Measurements from ENCODE around the gene FGF1.

DNA sequence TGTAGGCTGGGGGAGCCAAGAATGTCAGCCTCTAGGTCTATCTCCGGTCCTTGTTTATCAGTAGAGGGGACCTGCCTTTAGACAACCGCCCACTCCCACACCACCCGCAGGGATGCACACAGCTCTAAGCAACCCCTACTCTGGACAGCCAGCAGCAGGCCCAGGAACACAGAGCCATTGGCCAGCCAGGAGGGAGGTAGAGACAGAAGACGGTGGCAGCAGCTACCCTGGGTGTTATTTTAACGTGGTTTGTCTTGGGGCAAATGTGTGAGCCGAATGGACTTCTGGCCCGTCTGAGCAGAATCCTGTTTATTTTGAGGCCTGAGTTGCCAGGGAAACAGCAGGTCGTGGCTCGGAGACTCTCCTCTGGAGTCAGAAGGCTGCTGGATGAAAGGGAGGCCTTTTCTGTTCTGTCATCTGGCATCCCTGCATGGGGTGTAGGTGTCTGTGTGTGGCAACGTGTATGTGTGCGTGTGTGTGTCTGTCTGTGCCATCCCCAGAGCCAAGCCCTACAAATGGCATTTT lies 382 bp upstream of the FGF1 start:
- TF ChIP-seq ZBTB8A (tag by site-specific recombination; IDR thresholded peaks at IDR 0.05), result no peak
- TF ChIP-seq CTCF (tag by site-specific recombination; IDR thresholded peaks at IDR 0.05), result no peak
- no peak for TF ChIP-seq MYNN (tag by site-specific recombination; IDR thresholded peaks at IDR 0.05; ENCODE audit: borderline replicate concordance)
- TF ChIP-seq ZNF488 (tag by site-specific recombination; IDR thresholded peaks at IDR 0.05), result no peak
- TF ChIP-seq, protein P1, sequence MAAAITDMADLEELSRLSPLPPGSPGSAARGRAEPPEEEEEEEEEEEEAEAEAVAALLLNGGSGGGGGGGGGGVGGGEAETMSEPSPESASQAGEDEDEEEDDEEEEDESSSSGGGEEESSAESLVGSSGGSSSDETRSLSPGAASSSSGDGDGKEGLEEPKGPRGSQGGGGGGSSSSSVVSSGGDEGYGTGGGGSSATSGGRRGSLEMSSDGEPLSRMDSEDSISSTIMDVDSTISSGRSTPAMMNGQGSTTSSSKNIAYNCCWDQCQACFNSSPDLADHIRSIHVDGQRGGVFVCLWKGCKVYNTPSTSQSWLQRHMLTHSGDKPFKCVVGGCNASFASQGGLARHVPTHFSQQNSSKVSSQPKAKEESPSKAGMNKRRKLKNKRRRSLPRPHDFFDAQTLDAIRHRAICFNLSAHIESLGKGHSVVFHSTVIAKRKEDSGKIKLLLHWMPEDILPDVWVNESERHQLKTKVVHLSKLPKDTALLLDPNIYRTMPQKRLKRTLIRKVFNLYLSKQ (tag by site-specific recombination; IDR thresholded peaks at IDR 0.05; ENCODE audit: borderline replicate concordance), result no peak
- no peak for TF ChIP-seq ZNF16 (tag by site-specific recombination; IDR thresholded peaks at IDR 0.05; ENCODE audit: low read depth)
- TF ChIP-seq YY1 (tag by site-specific recombination; IDR thresholded peaks at IDR 0.05), result no peak
